Glutamatergic neuron (in vitro differentiated cells): Measurements from ENCODE around the gene PGLYRP4. TPM values are rescaled to one million over a fixed set of nuclear protein-coding genes. Genes with fewer than 3 reads are reported as not detected.
"Not testable (repeated sequence)": the region's sequence is repeated elsewhere in the genome, so short reads cannot be mapped to it uniquely, and the experiment has no call there.

Source experiments
- DNase-seq: peaks from one replicate; pipeline ENCODE4 v3.0.0; 2022
- H3K27ac Mint-ChIP-seq: one replicate; pipeline ENCODE4 v1.8.0; 2020; ENCODE audit warnings: mild to moderate bottlenecking, mixed read lengths, inconsistent platforms; ENCODE audit not compliant: unreplicated experiment
- H3K27me3 Mint-ChIP-seq: one replicate; pipeline ENCODE4 v1.8.0; 2020; ENCODE audit warnings: mild to moderate bottlenecking, moderate library complexity, mixed read lengths, inconsistent platforms; ENCODE audit not compliant: unreplicated experiment
- H3K36me3 Mint-ChIP-seq: one replicate; pipeline ENCODE4 v1.8.0; 2020; ENCODE audit warnings: mild to moderate bottlenecking, mixed read lengths, inconsistent platforms; ENCODE audit not compliant: unreplicated experiment
- H3K4me1 Mint-ChIP-seq: one replicate; pipeline ENCODE4 v1.8.0; 2020; ENCODE audit warnings: mild to moderate bottlenecking, low read depth, mixed read lengths, inconsistent platforms; ENCODE audit not compliant: unreplicated experiment
- H3K4me3 Mint-ChIP-seq: one replicate; pipeline ENCODE4 v1.8.0; 2020; ENCODE audit warnings: mild to moderate bottlenecking, mixed read lengths, inconsistent platforms; ENCODE audit not compliant: unreplicated experiment
- H3K9me3 Mint-ChIP-seq: one replicate; pipeline ENCODE4 v1.8.0; 2020; ENCODE audit warnings: mild to moderate bottlenecking, moderate library complexity, mixed read lengths, inconsistent platforms; ENCODE audit not compliant: unreplicated experiment
- total RNA-seq: library from RNA; stranded (reverse); fragmentation: NEBNext Ultra II Directional; extraction: Animal tissue kit (Norgen Biotek cat#: 25700); gene quantifications from one replicate; pipeline ENCODE4 v1.2.1, GENCODE V29; 2021; ENCODE audit not compliant: unreplicated experiment
- TF ChIP-seq, protein P1 (sequence below): fragments of 200-600 bp; sonication (generic); IDR thresholded peaks from one replicate; pipeline ENCODE4 v1.5.0; 2021; ENCODE audit not compliant: partially characterized antibody, unreplicated experiment

PGLYRP4 gene
- total RNA-seq, 1 donor from 2014 or later: not detected

DNA sequence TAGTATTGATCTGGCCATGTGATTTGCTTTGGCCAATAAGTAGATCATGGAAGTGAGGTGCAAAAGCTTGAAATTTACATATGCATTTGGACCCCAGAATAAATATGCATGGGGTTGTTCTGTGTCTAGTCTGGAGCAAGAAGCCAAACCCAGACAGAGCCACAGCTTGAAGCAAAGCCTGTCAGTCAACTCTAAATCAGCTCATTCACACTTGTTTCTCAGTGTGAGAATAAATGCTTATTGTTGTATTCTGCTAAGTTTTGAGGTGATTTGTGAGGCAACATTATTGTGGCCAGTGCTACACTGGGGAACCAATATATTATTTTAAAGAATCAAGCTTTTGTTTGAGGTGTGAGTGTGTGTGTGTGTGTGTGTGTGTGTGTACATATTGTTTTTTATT lies 23.7 kb downstream of the PGLYRP4 start:
- H3K36me3 Mint-ChIP-seq: peaks cover 5% of the 10 kb centered on the region
- no peak overlapping the region for H3K27ac Mint-ChIP-seq
- peaks cover 1% of the 10 kb centered on the region for H3K27me3 Mint-ChIP-seq
- TF ChIP-seq, protein P1, sequence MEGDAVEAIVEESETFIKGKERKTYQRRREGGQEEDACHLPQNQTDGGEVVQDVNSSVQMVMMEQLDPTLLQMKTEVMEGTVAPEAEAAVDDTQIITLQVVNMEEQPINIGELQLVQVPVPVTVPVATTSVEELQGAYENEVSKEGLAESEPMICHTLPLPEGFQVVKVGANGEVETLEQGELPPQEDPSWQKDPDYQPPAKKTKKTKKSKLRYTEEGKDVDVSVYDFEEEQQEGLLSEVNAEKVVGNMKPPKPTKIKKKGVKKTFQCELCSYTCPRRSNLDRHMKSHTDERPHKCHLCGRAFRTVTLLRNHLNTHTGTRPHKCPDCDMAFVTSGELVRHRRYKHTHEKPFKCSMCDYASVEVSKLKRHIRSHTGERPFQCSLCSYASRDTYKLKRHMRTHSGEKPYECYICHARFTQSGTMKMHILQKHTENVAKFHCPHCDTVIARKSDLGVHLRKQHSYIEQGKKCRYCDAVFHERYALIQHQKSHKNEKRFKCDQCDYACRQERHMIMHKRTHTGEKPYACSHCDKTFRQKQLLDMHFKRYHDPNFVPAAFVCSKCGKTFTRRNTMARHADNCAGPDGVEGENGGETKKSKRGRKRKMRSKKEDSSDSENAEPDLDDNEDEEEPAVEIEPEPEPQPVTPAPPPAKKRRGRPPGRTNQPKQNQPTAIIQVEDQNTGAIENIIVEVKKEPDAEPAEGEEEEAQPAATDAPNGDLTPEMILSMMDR: no peak
- H3K4me1 Mint-ChIP-seq: no peaks in the 10 kb centered on the region
- no peak for DNase-seq
- no peaks in the 10 kb centered on the region for H3K9me3 Mint-ChIP-seq
- no peak overlapping the region for H3K4me3 Mint-ChIP-seq

DNA sequence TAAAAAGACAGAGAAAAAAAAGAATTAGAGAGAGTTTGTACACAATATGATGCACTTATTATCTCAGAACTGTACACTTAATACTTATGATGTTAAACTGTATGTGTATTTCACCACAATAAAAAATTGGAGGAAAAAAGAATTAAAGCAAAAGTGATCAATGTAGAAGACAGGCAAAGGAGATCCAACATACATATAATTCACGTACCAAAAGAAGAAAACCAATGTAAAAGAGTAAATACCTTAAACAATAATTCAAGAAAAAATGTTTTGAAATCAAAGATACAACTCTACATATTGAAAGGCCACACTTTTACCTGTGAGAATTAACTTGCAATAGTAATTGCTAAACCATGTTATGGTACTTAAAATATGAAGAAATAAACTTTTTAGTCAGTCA lies 26.1 kb downstream of the PGLYRP4 start:
- Mint-ChIP-seq H3K4me1 (no peaks in the 10 kb centered on the region), H3K4me3 (no peak overlapping the region), H3K27me3 (peaks cover 1% of the 10 kb centered on the region), H3K27ac (no peak overlapping the region), H3K36me3 (peaks cover 5% of the 10 kb centered on the region), H3K9me3 (no peaks in the 10 kb centered on the region)
- TF ChIP-seq, protein P1: no peak
- DNase-seq: no peak

DNA sequence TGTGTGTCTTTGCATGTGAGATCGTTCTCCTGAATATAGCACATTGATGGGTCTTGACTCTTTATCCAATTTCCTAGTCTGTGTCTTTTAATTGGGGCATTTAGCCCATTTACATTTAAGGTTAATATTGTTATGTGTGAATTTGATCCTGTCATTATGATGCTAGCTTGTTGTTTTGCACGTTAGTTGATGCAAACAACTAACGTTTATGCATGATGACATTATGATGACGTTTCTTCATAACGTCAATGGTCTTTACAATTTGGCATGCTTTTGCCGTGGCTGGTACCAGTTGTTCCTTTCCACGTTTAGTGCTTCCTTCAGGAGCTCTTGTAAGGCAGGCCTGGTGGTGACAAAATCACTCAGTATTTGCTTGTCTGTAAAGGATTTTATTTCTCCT lies 30.5 kb downstream of the PGLYRP4 start:
- H3K4me3 Mint-ChIP-seq, H3K9me3 Mint-ChIP-seq, H3K27me3 Mint-ChIP-seq, H3K4me1 Mint-ChIP-seq, DNase-seq, H3K27ac Mint-ChIP-seq, H3K36me3 Mint-ChIP-seq: not testable (repeated sequence)

DNA sequence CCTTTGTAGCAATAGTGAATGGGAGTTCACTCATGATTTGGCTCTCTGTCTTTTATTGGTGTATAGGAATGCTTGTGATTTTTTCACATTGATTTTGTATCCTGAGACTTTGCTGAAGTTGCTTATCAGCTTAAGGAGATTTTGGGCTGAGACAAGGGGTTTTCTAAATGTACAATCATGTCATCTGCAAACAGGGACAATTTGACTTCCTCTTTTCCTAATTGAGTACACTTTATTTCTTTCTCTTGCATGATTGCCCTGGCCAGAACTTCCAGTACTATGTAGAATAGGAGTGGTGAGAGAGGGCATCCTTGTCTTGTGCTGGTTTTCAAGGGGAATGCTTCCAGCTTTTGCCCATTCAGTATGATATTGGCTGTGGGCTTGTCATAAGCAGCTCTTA lies 32.6 kb downstream of the PGLYRP4 start:
- not testable (repeated sequence) for H3K27me3 Mint-ChIP-seq, H3K4me3 Mint-ChIP-seq, DNase-seq, H3K27ac Mint-ChIP-seq, H3K36me3 Mint-ChIP-seq, H3K9me3 Mint-ChIP-seq, H3K4me1 Mint-ChIP-seq

DNA sequence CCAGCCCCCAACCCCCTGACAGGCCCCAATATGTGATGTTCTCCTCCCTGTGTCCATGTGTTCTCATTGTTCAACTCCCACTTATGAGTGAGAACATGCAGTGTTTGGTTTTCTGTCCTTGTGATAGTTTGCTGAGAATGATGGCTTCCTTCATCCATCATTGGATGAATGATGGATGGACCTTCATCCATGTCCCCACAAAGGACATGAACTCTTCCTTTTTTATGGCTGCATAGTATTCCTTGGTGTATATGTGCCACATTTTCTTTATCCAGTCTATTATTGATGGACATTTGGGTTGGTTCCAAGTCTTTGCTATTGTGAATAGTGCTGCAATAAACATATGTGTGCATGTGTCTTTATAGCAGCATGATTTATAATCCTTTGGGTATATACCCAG lies 34.3 kb downstream of the PGLYRP4 start:
- not testable (repeated sequence) for H3K36me3 Mint-ChIP-seq, H3K4me3 Mint-ChIP-seq, DNase-seq, H3K4me1 Mint-ChIP-seq, H3K27ac Mint-ChIP-seq, H3K9me3 Mint-ChIP-seq, H3K27me3 Mint-ChIP-seq

DNA sequence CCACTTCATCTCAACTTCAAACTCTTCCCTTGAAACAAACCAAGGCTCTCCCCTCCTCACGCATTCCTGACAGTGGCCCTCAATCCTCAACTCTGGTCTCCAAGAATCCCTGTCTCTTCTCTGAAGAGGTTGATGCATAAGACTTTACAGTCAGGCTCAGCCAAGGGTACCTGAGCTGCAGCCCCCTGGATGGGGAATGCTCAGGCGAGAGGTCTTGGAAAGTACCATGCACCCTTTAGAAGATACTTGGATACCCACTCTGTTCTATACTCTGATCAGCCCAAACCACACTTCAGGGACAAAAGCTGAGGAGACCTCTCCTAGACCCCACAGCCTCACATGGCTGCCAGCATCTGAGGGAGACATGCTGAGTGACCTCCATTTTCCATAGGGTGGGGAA lies 35.4 kb downstream of the PGLYRP4 start:
- no peaks in the 10 kb centered on the region for H3K36me3 Mint-ChIP-seq
- no peak overlapping the region for H3K27ac Mint-ChIP-seq
- DNase-seq: no peak
- H3K27me3 Mint-ChIP-seq: peaks cover 2% of the 10 kb centered on the region
- peaks cover 4% of the 10 kb centered on the region for H3K9me3 Mint-ChIP-seq
- no peak overlapping the region for H3K4me3 Mint-ChIP-seq
- TF ChIP-seq, protein P1: no peak
- H3K4me1 Mint-ChIP-seq: no peaks in the 10 kb centered on the region
